ENCODE measurements around the gene LRP2. TPM values are rescaled to one million over a fixed set of nuclear protein-coding genes. Genes with fewer than 3 reads are reported as not detected.

Gene LRP2
- total RNA-seq, 4 donors from 2014 or later, result not detected

- no peaks in the 10 kb centered on the region for H3K36me3 ChIP-seq
- no peaks in the 10 kb centered on the region for H3K4me1 ChIP-seq
- peaks cover 11% of the 10 kb centered on the region for H3K27me3 ChIP-seq
- WGBS, 2 donors (ENCODE audit: low coverage in 1 of 2), result 35 to 41% methylated on average over 2 to 3 of the region's 3 CpGs
- no peak for TF ChIP-seq POLR2A (IDR thresholded peaks at IDR 0.05)
- TF ChIP-seq CTCF (IDR thresholded peaks at IDR 0.05), result no peak
- no peak for TF ChIP-seq EP300 (IDR thresholded peaks at IDR 0.05)
- TF ChIP-seq POLR2AphosphoS5 (IDR thresholded peaks at IDR 0.05), result no peak
- H3K9me3 ChIP-seq, result no peaks in the 10 kb centered on the region
- H3K27ac ChIP-seq, result no peak overlapping the region
- H3K4me3 ChIP-seq, result no peak overlapping the region
- no peak for ATAC-seq
These were observed 71.9 kb downstream of the LRP2 start for GRCh38 chr2:169290433-169290832.

GRCh38 chr2:169287666-169288065 is 74.7 kb downstream of the LRP2 start:
- Histone ChIP-seq H3K27me3 (peaks cover 6% of the 10 kb centered on the region), H3K9me3 (no peaks in the 10 kb centered on the region), H3K4me3 (no peak overlapping the region), H3K36me3 (no peaks in the 10 kb centered on the region), H3K4me1 (no peaks in the 10 kb centered on the region), H3K27ac (no peak overlapping the region)
- ATAC-seq, result no peak
- TF ChIP-seq EP300 (IDR thresholded peaks at IDR 0.05) (no peak), POLR2A (IDR thresholded peaks at IDR 0.05) (no peak), POLR2AphosphoS5 (IDR thresholded peaks at IDR 0.05) (no peak), CTCF (IDR thresholded peaks at IDR 0.05) (no peak)

- Histone ChIP-seq H3K4me1 (no peaks in the 10 kb centered on the region), H3K4me3 (no peak overlapping the region), H3K27me3 (peaks cover 6% of the 10 kb centered on the region), H3K27ac (no peak overlapping the region), H3K9me3 (no peaks in the 10 kb centered on the region), H3K36me3 (no peaks in the 10 kb centered on the region)
- TF ChIP-seq CTCF (IDR thresholded peaks at IDR 0.05) (no peak), EP300 (IDR thresholded peaks at IDR 0.05) (no peak), POLR2AphosphoS5 (IDR thresholded peaks at IDR 0.05) (no peak), POLR2A (IDR thresholded peaks at IDR 0.05) (no peak)
- 57 to 80% methylated on average over 4 of the region's 4 CpGs for WGBS, 2 donors (ENCODE audit: low coverage in 1 of 2)
- no peak for ATAC-seq
These were observed 75.6 kb downstream of the LRP2 start for GRCh38 chr2:169286624-169287231.

GRCh38 chr2:169285531-169286235 is 76.7 kb downstream of the LRP2 start:
- ATAC-seq, result no peak
- 47 to 60% methylated on average over 4 to 5 of the region's 5 CpGs for WGBS, 2 donors (ENCODE audit: low coverage in 1 of 2)
- no peaks in the 10 kb centered on the region for H3K4me1 ChIP-seq
- no peak for TF ChIP-seq EP300 (IDR thresholded peaks at IDR 0.05)
- no peak for TF ChIP-seq POLR2AphosphoS5 (IDR thresholded peaks at IDR 0.05)
- no peak for TF ChIP-seq POLR2A (IDR thresholded peaks at IDR 0.05)
- no peaks in the 10 kb centered on the region for H3K9me3 ChIP-seq
- H3K4me3 ChIP-seq, result no peak overlapping the region
- H3K27ac ChIP-seq, result no peak overlapping the region
- peaks cover 3% of the 10 kb centered on the region for H3K27me3 ChIP-seq
- H3K36me3 ChIP-seq, result no peaks in the 10 kb centered on the region

GRCh38 chr2:169280502-169280901 is 81.8 kb downstream of the LRP2 start:
- H3K36me3 ChIP-seq, result no peaks in the 10 kb centered on the region
- H3K27me3 ChIP-seq, result no peaks in the 10 kb centered on the region
- 90 to 93% methylated on average over 2 to 4 of the region's 4 CpGs for WGBS, 2 donors (ENCODE audit: low coverage in 1 of 2)
- H3K9me3 ChIP-seq, result no peaks in the 10 kb centered on the region
- H3K4me3 ChIP-seq, result no peak overlapping the region
- no peak for ATAC-seq
- TF ChIP-seq POLR2AphosphoS5 (IDR thresholded peaks at IDR 0.05), result no peak
- TF ChIP-seq POLR2A (IDR thresholded peaks at IDR 0.05), result no peak
- no peak for TF ChIP-seq CTCF (IDR thresholded peaks at IDR 0.05)
- TF ChIP-seq EP300 (IDR thresholded peaks at IDR 0.05), result no peak
- no peak overlapping the region for H3K27ac ChIP-seq
- no peaks in the 10 kb centered on the region for H3K4me1 ChIP-seq

Data from gastroesophageal sphincter (tissue), 4 donors.